HPDE6-E6E7 (cell line): Measurements from ENCODE around the gene BAZ2A.
A peak's percentile ranks its signal among the peaks of the same experiment; 100 is the strongest.
"Not testable (repeated sequence)": the region's sequence is repeated elsewhere in the genome, so short reads cannot be mapped to it uniquely, and the experiment has no call there.

ENCODE experiments used
- DNase-seq: peaks from one replicate; pipeline ENCODE4 v3.0.0; 2011; ENCODE audit warnings: missing footprints; ENCODE audit errors: extremely low spot score

The BAZ2A gene

GRCh38 chr12:56630180-56630632, at the start of gene BAZ2A:
TSS of gene BAZ2A (minus strand) at chr12:56630326. CDS start at chr12:56617530, 12,796 bp downstream.
- DNase-seq, result peak; percentile 78

- DNase-seq, result no peak
These were observed 48.7 kb upstream of the BAZ2A start for GRCh38 chr12:56678852-56679251.

- DNase-seq, result no peak
These were observed 47.6 kb upstream of the BAZ2A start for GRCh38 chr12:56677680-56678079.

- DNase-seq, result no peak
These were observed 46.9 kb upstream of the BAZ2A start for GRCh38 chr12:56676851-56677580.

- DNase-seq, result no peak
These were observed 41.5 kb upstream of the BAZ2A start for GRCh38 chr12:56671608-56672007.

GRCh38 chr12:56670836-56671235, 40.7 kb upstream of the BAZ2A start:
- DNase-seq, result no peak

GRCh38 chr12:56668197-56668457, 38.0 kb upstream of the BAZ2A start:
- no peak for DNase-seq

- DNase-seq, result no peak
These were observed 32.0 kb upstream of the BAZ2A start for GRCh38 chr12:56661979-56662638.

- no peak for DNase-seq
These were observed 31.4 kb upstream of the BAZ2A start for GRCh38 chr12:56661560-56661959.

GRCh38 chr12:56658921-56659320, 28.8 kb upstream of the BAZ2A start:
- DNase-seq, result no peak

GRCh38 chr12:56657416-56658379, 27.6 kb upstream of the BAZ2A start:
- no peak for DNase-seq

GRCh38 chr12:56653781-56654180, 23.7 kb upstream of the BAZ2A start:
- not testable (repeated sequence) for DNase-seq

GRCh38 chr12:56648023-56648422, 17.9 kb upstream of the BAZ2A start:
- not testable (repeated sequence) for DNase-seq

GRCh38 chr12:56645717-56646446, 15.8 kb upstream of the BAZ2A start, which contains the start of gene ATP5F1B:
TSS of gene ATP5F1B (minus strand) at chr12:56645984. CDS start at chr12:56645963, 21 bp downstream.
- DNase-seq, result peak; percentile 99

GRCh38 chr12:56645201-56645716, 15.1 kb upstream of the BAZ2A start:
- DNase-seq, result no peak

- DNase-seq, result no peak
These were observed 14.5 kb upstream of the BAZ2A start for GRCh38 chr12:56644654-56645053.

GRCh38 chr12:56641219-56641618, 11.1 kb upstream of the BAZ2A start:
- DNase-seq, result no peak

- no peak for DNase-seq
These were observed 7.5 kb upstream of the BAZ2A start for GRCh38 chr12:56637621-56638020.

- peak; percentile 98 for DNase-seq
These were observed 6.8 kb upstream of the BAZ2A start for GRCh38 chr12:56636675-56637540.
